ENCODE measurements around the gene HOXD9. TPM values are rescaled to one million over a fixed set of nuclear protein-coding genes. Genes with fewer than 3 reads are reported as not detected.

HOXD9 gene
- total RNA-seq, 2 experiments from 2014 or later = not detected

- DNase-seq (no peak), ATAC-seq (no peak)
- peaks cover 96% of the 10 kb centered on the region for H3K27me3 Mint-ChIP-seq
- H3K9me3 Mint-ChIP-seq (ENCODE audit: low read depth) = no peaks in the 10 kb centered on the region
- H3K36me3 Mint-ChIP-seq = peaks cover 3% of the 10 kb centered on the region
- H3K4me3 Mint-ChIP-seq = no peak overlapping the region
- H3K4me1 Mint-ChIP-seq = peaks cover 15% of the 10 kb centered on the region
- no peak overlapping the region for H3K27ac Mint-ChIP-seq
- CTCF ChIA-PET = interaction anchor here (2.0 to 3.6 kb wide), 4 partner anchors 19 to 848 kb away, joined by 7 to 65 read pairs (median 8); no protein-coding TSS in a partner anchor
Measured at GRCh38 chr2:176098366-176099158, 24.0 kb upstream of the HOXD9 start.

GRCh38 chr2:176099159-176099727 lies 23.3 kb upstream of the HOXD9 start:
- no peaks in the 10 kb centered on the region for H3K9me3 Mint-ChIP-seq (ENCODE audit: low read depth)
- H3K4me3 Mint-ChIP-seq = no peak overlapping the region
- ATAC-seq (no peak), DNase-seq (no peak)
- no peaks in the 10 kb centered on the region for H3K36me3 Mint-ChIP-seq
- no peak overlapping the region for H3K27ac Mint-ChIP-seq
- peaks cover 96% of the 10 kb centered on the region for H3K27me3 Mint-ChIP-seq
- H3K4me1 Mint-ChIP-seq = peaks cover 10% of the 10 kb centered on the region
- CTCF ChIA-PET = interaction anchor here (3.6 kb wide), 1 partner anchor 411 kb away, joined by 65 read pairs; no protein-coding TSS in a partner anchor

DNA sequence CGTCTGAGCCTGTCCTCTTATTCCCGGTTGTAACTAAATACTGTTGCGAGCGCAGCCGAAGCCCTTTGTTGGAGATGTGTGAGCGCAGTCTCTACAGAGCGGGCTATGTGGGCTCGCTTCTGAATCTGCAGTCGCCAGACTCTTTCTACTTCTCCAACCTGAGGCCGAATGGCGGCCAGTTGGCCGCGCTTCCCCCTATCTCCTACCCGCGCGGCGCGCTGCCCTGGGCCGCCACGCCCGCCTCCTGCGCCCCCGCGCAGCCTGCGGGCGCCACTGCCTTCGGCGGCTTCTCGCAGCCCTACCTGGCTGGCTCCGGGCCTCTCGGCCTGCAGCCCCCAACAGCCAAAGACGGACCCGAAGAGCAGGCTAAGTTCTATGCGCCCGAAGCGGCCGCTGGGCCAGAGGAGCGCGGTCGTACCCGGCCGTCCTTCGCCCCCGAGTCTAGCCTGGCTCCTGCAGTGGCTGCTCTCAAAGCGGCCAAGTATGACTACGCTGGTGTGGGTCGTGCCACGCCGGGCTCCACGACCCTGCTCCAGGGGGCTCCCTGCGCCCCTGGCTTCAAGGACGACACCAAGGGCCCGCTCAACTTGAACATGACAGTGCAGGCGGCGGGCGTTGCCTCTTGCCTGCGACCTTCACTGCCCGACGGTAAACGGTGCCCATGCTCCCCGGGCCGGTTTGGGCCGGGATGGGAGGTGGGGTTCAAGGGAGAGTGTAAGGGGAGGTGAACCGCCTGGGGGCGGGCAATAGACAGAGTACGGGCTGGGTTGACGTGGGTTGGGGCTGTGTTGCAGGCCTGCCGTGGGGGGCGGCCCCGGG lies 22.6 kb upstream of the HOXD9 start, which contains the start of gene HOXD12:
Gene HOXD12, plus strand, starts transcription at position 68 of the 819 bp plus-strand sequence. Its CDS starts 7 bp downstream, at position 75.
- Mint-ChIP-seq H3K36me3 (no peaks in the 10 kb centered on the region), H3K9me3 (ENCODE audit: low read depth) (no peaks in the 10 kb centered on the region), H3K4me3 (no peak within 1 kb of the TSS), H3K27ac (no peak within 1 kb of the TSS), H3K27me3 (peaks cover 96% of the 10 kb centered on the region), H3K4me1 (peaks cover 10% of the 10 kb centered on the region)
- CTCF ChIA-PET = no interaction called here
- ATAC-seq (no peak), DNase-seq (no peak)

GRCh38 chr2:176100547-176101140 lies 21.9 kb upstream of the HOXD9 start:
- peaks cover 10% of the 10 kb centered on the region for H3K4me1 Mint-ChIP-seq
- H3K4me3 Mint-ChIP-seq = no peak overlapping the region
- no peaks in the 10 kb centered on the region for H3K9me3 Mint-ChIP-seq (ENCODE audit: low read depth)
- no peaks in the 10 kb centered on the region for H3K36me3 Mint-ChIP-seq
- DNase-seq (no peak), ATAC-seq (no peak)
- CTCF ChIA-PET = no interaction called here
- H3K27ac Mint-ChIP-seq = no peak overlapping the region
- peaks cover 96% of the 10 kb centered on the region for H3K27me3 Mint-ChIP-seq

- Mint-ChIP-seq H3K4me3 (no peak overlapping the region), H3K36me3 (peaks cover 2% of the 10 kb centered on the region), H3K9me3 (ENCODE audit: low read depth) (no peaks in the 10 kb centered on the region), H3K27ac (no peak overlapping the region), H3K4me1 (peaks cover 13% of the 10 kb centered on the region), H3K27me3 (peaks cover 96% of the 10 kb centered on the region)
- DNase-seq (no peak), ATAC-seq (no peak)
- CTCF ChIA-PET = interaction anchor here (1.3 kb wide), 1 partner anchor 39 kb away, joined by 3 read pairs; no protein-coding TSS in a partner anchor
Measured at GRCh38 chr2:176101216-176101830, 21.2 kb upstream of the HOXD9 start.

DNA sequence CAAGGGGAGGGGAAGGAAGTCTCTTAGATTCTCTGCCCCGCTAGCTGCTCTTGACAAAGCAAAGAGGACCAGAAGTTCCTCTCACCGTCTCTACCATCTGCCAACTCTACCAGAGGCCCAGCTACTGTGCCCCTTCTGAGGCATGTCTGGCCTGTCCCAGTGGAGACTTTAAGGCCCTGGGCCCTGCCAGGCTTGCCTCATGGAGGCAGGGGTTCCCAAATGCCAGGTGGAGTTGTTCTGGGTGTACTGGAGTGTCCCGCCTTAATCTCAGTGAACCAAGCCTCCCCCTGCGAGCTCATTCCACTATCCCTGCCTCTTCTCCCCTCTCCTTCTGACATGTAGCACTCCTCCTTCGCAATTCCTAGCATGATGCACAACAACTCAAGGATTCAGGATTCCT lies 20.7 kb upstream of the HOXD9 start:
- DNase-seq = no peak
- no peak overlapping the region for H3K27ac Mint-ChIP-seq
- H3K9me3 Mint-ChIP-seq (ENCODE audit: low read depth) = no peaks in the 10 kb centered on the region
- ATAC-seq = no peak
- peaks cover 3% of the 10 kb centered on the region for H3K36me3 Mint-ChIP-seq
- peaks cover 11% of the 10 kb centered on the region for H3K4me1 Mint-ChIP-seq
- H3K4me3 Mint-ChIP-seq = no peak overlapping the region
- CTCF ChIA-PET = interaction anchor here (0.7 to 1.4 kb wide), 4 partner anchors 18 to 536 kb away, joined by 3 read pairs; no protein-coding TSS in a partner anchor
- H3K27me3 Mint-ChIP-seq = peaks cover 94% of the 10 kb centered on the region

DNA sequence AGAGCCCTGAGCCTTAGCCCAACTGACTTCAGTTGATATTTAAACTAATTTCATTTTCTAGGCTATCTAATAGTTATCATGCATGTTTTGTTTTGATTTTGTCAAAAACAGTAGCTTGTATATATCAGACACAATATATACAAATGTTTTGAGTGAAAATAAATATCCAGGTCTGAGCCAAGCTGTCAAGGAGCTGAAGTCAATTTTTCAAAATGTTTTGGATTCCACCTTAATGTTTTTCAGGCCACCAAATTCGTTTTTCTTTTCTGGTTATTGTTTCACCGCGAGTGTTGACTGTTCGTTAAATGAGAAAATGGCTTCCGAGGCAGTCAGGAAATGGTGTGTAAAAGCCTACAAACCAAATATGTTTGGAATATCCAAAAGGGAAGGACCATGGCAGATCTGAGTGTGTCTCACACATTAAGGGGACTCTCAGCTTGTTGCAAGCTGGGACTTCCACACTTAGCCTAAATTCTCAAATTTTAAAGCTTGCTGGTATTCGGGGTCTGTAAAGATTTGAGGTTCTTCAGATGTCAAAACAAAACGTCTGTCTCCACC lies 20.1 kb upstream of the HOXD9 start:
- ATAC-seq = no peak
- Mint-ChIP-seq H3K9me3 (ENCODE audit: low read depth) (no peaks in the 10 kb centered on the region), H3K36me3 (peaks cover 3% of the 10 kb centered on the region), H3K27ac (no peak overlapping the region), H3K4me3 (no peak overlapping the region), H3K4me1 (peaks cover 11% of the 10 kb centered on the region), H3K27me3 (peaks cover 93% of the 10 kb centered on the region)
- no peak for DNase-seq
- CTCF ChIA-PET = interaction anchor here (0.7 to 1.4 kb wide), 4 partner anchors 18 to 536 kb away, joined by 3 read pairs; no protein-coding TSS in a partner anchor

- Mint-ChIP-seq H3K4me3 (no peak overlapping the region), H3K4me1 (peaks cover 6% of the 10 kb centered on the region), H3K27me3 (peaks cover 85% of the 10 kb centered on the region), H3K36me3 (peaks cover 3% of the 10 kb centered on the region), H3K27ac (no peak overlapping the region), H3K9me3 (ENCODE audit: low read depth) (no peaks in the 10 kb centered on the region)
- ATAC-seq (no peak), DNase-seq (no peak)
- CTCF ChIA-PET = interaction anchor here (0.9 to 1.4 kb wide), 4 partner anchors 17 to 37 kb away, joined by 3 read pairs; no protein-coding TSS in a partner anchor
Measured at GRCh38 chr2:176103194-176103593, 19.3 kb upstream of the HOXD9 start.

DNA sequence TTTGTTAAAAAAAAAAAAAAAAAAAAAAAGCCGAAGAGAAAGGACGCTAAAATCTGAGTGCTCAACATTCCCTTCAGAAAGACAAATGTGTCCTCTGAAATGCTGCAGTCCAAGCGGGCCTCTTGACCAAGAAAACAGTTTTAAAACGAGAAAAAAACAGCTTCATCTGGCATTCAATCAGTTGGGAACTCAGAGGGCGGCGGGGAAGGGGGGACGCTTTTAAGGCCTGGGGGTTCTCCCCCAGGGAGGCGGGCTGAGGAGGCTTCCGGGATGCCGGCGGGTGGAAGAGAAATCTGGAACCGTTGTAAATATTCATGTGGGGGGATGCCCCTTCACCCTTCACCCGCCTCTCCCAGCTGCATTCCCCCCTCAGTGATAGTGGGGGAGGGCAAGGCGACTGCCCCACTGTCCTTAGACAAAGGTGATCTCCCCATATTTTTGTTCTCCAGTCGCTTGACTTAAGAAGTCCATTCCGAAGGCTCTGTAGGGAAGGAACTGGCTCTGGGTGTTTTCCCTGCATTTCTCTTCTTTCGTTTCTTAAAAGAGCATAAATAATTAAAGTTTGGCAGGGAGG lies 18.7 kb upstream of the HOXD9 start:
- no peak overlapping the region for H3K4me3 Mint-ChIP-seq
- no peaks in the 10 kb centered on the region for H3K9me3 Mint-ChIP-seq (ENCODE audit: low read depth)
- H3K27me3 Mint-ChIP-seq = peaks cover 82% of the 10 kb centered on the region
- H3K27ac Mint-ChIP-seq = no peak overlapping the region
- H3K4me1 Mint-ChIP-seq = peaks cover 6% of the 10 kb centered on the region
- ATAC-seq (no peak), DNase-seq (no peak)
- CTCF ChIA-PET = interaction anchor here (0.9 to 1.0 kb wide), 3 partner anchors 11 to 36 kb away, joined by 3 read pairs; partner anchors contain the start of gene HOXD13
- H3K36me3 Mint-ChIP-seq = peaks cover 4% of the 10 kb centered on the region

- H3K4me1 Mint-ChIP-seq = peaks cover 8% of the 10 kb centered on the region
- H3K36me3 Mint-ChIP-seq = peaks cover 5% of the 10 kb centered on the region
- no peak overlapping the region for H3K4me3 Mint-ChIP-seq
- peaks cover 82% of the 10 kb centered on the region for H3K27me3 Mint-ChIP-seq
- no peak for DNase-seq
- no peak overlapping the region for H3K27ac Mint-ChIP-seq
- no peaks in the 10 kb centered on the region for H3K9me3 Mint-ChIP-seq (ENCODE audit: low read depth)
- no peak for ATAC-seq
- CTCF ChIA-PET = interaction anchor here (0.8 to 1.1 kb wide), 5 partner anchors 12 to 36 kb away, joined by 3 read pairs; partner anchors contain the start of gene HOXD13
Measured at GRCh38 chr2:176104316-176105077, 18.0 kb upstream of the HOXD9 start.

DNA sequence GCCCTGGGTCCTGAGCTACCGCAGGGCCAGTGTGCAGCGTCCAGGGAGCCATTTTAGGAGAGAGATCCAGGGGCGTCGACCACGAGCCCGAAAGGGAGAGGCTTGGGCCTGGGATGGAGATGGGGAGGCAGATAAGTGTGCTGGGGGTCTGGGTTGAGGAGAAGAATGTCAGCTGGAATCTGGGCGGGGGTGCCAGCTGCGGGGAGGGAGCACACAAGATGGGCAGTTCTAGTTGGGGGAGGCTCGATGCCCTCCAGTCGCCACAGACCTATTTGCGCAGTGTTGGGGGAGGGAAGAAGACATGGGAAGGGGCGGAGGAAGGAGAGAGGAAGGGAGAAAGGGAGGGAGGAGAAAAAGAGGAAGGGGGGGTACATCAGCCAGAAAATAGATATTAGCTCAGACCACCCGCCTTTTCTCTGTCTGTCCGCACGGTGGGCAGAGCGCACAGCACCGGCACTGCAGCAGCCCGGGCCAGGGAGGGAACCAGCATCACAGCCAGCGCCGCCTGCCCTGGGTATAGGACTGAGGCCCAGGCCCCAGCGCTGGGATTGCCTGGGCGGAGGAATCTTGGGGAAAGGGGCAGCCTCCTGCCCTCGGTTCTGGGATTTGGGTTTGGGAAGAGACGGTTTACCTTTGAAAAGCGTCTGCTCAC lies 17.3 kb upstream of the HOXD9 start:
- Mint-ChIP-seq H3K4me1 (peaks cover 8% of the 10 kb centered on the region), H3K27ac (no peak overlapping the region), H3K27me3 (peaks cover 85% of the 10 kb centered on the region), H3K36me3 (peaks cover 5% of the 10 kb centered on the region), H3K4me3 (no peak overlapping the region), H3K9me3 (ENCODE audit: low read depth) (no peaks in the 10 kb centered on the region)
- no peak for ATAC-seq
- CTCF ChIA-PET = interaction anchor here (0.8 to 1.1 kb wide), 2 partner anchors 17 to 21 kb away, joined by 3 read pairs; no protein-coding TSS in a partner anchor
- no peak for DNase-seq

All from activated CD8-positive, alpha-beta memory T cell treated with anti-CD3 and anti-CD28 coated beads, Interleukin-2, amount 10 ng/mL, durations not matched to agents 7 days and 5 days (primary cell).